GM18873 (cell line): Measurements from ENCODE around the gene ATXN10.
"Not testable (repeated sequence)": the region's sequence is repeated elsewhere in the genome, so short reads cannot be mapped to it uniquely, and the experiment has no call there.

Source experiments
- ATAC-seq: cut with Tn5 transposase; IDR thresholded peaks from one replicate; pipeline ENCODE4 v1.9.1; 2021; ENCODE audit warnings: mild to moderate bottlenecking, moderate library complexity, moderate number of reproducible peaks; ENCODE audit not compliant: unreplicated experiment, low FRiP score

ATXN10 gene

GRCh38 chr22:45676024-45676423 is 4.4 kb downstream of the ATXN10 start:
- ATAC-seq, result no peak

- no peak for ATAC-seq
Measured at GRCh38 chr22:45677063-45677462, 5.4 kb downstream of the ATXN10 start.

DNA sequence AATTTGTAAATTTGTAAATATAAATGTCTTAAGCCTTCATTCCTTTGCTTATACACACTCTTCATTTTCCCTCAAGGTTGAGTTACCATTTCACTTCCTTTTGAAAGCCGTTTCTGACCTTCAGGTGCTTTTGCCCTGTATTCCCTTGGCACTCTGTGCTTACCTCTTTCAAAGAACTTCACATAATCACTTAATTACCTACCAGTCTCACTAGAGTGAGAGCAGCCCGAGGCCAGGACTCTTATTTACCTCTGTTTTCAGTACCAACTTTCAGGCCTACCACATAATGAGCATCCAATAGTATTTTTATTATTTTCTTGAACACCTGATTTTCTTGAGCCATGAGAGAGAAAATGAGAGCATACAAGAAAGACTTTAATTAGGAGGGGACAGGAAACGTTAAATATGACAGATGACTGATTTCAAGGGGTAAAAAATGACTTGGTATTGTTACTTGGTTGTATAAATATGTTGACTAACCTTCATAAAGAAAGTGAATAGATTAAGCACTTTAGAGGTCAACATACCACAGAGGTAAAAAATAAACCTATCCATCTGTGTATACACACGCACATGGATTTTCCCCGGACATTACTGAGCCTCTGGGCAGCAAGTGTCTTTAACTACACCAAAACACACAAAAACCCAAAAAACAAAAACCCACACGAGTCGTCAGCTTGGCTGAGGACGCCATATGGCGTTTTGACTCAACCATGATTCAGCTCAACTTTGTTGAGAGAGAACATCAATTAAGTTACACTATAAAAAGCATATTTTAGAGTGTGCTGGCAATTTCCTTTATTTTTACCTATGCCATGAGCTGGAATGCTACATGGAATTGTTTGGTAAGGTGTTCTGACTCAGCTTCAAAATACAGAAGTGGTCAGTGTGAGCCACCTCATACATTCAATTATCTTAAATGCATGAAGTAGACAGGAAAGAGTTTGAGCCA is 7.6 kb downstream of the ATXN10 start:
- no peak for ATAC-seq

GRCh38 chr22:45680932-45681700 is 9.5 kb downstream of the ATXN10 start:
- ATAC-seq, result no peak

DNA sequence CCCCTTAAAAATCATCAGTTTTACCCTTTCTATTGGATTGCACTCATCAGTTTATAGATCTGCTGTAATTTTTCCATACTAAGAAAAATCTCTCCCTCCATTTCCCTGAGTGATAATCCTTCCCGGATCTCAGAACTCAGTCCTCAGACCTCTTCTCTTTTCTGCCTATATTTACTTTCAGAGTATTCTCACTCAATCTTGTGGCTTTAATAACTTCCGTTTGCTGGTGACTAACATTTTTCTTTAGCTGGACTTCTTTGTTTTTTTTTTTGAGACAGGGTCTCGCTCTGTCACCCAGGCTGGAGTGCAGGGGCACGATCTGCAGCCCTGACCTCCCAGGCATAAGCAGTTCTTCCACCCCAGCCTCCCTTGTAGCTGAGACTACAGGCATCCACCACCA is 10.4 kb downstream of the ATXN10 start:
- ATAC-seq, result no peak

DNA sequence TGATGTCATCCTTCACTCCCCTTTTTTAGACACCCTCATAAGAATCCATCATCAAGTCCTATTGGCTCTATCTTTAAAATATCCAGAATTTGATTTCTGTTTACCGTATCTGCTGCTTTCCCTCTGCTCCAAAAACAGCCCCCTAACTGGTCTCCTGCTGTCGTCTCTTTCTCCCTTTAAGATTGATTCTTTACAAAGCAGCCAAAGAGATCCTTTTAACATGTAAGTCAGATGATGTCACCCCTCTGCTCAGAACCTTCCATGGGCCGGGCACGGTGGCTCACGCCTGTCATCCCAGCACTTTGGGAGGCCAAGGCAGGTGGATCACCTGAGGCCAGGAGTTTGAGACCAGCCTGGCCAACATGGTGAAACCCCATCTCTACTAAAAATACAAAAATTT is 11.1 kb downstream of the ATXN10 start:
- not testable (repeated sequence) for ATAC-seq

DNA sequence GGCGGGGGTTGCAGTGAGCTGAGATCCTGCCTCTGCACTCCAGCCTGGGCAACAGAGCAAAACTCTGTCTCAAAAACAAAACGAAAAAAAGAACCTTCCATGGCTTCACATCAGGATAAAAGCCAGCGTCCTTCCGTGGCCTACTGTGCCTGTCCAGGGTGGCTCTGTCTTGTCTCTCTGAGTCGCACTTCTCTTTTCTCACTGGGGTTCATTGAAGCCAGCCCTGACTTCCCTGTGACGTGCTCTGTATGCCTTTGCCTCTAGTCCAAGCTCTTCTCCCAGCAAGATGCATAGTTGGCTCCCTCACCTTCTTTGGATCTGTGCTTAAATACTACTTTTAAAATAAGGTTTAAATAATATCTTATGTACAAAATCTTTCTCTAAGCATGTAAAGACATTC is 11.6 kb downstream of the ATXN10 start:
- ATAC-seq, result no peak

GRCh38 chr22:45683680-45684079 is 12.0 kb downstream of the ATXN10 start:
- no peak for ATAC-seq

- no peak for ATAC-seq
Measured at GRCh38 chr22:45684169-45684568, 12.5 kb downstream of the ATXN10 start.

DNA sequence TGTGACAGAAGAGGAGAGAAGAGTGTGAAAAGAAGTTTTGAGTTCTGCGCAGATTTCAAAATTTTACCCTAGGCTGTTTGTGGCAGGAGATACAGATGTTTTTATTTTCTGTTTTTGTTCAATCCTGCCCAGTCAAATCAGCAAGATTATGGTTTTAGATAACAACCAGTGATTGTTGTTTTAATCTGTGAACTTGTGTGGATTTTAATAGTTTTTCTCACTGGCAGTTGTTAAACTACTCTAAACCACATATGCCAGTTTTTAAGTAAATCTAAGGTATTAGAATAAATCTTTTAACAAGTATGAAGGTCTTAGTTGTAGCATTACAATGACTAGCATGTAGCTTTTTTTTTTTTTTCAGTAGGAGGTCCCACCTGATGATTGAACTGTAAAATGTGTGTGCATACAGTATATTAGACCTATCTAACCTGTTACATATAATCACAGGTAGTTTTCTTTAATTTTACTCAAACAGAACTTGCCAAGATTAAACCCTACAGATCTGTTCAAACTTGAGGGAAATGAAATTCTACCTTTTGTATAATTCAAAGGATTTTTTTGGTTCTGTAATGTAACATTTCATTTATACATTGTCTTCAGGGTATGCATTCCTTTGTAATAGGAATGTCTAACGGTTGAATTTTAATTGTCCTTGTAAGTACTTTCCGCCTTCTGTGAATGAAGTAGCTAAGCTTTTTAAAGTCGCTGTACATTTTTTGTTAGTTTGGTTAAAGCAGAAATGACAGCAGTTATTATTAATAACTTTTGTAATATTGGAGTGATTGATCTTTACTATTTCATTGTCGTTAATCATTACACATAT is 13.3 kb downstream of the ATXN10 start:
- ATAC-seq, result no peak

- no peak for ATAC-seq
Measured at GRCh38 chr22:45686004-45686403, 14.4 kb downstream of the ATXN10 start.

GRCh38 chr22:45686836-45687235 is 15.2 kb downstream of the ATXN10 start:
- no peak for ATAC-seq

DNA sequence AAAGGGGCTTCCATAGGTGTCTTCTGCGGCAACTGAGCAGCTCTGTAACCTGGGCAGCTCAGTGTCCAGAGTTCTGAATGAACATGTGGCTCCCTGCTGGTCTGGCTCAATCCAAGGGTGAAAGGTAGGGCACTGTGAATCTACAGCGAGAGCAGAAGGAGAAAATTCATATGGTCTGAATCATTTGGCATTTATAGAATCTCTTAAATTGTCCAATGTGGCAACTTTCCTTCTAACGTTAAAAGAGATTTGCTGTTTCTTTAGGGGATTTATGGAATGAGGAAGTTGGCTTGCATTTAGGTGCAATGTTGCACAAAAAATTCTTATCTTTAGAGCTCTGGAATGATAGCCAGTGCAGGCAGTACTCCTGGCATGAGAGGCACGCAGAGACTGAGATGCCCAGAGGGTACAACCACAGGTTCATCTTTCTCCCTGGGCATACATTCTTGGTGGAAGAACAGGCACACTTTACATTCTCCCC is 17.0 kb downstream of the ATXN10 start:
- no peak for ATAC-seq

DNA sequence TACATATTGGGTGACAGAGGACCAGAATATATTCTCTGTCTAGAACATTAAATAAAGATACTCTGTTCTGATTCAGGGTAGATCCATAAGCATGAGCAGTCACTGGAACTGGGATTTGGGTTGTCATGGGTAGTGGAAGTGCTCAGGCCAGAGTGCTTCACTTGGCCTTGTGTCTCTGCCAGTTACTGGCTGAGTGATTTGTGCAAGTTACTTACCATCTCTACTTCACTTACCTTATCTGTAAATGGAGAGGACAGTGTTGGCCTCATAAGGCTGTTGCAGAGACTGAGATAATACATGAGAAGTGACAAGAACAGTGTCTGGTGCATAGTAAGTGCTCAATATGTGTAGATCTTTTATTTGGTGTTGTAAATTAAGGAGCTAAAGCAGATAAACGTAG is 17.6 kb downstream of the ATXN10 start:
- ATAC-seq, result no peak

- no peak for ATAC-seq
Measured at GRCh38 chr22:45690008-45690407, 18.4 kb downstream of the ATXN10 start.

DNA sequence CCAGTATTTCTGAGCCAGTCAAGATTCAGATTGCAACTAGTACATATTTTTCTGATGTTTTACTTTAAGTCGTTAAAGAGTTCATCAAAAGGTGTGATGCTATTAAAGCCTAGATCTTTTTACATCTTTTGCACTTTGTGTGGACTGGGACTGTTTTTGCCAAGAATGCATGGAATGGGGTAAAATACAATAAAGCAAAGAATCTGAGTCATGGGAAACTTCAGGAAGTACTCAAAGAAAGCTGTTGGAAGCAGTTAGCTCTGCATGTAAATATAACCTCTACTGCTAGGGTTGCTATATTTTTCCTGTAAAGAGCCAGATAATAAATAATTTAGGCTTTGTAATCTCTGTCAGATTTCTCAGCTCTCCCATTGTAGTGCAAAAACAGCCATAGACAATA is 20.9 kb downstream of the ATXN10 start:
- ATAC-seq, result no peak

DNA sequence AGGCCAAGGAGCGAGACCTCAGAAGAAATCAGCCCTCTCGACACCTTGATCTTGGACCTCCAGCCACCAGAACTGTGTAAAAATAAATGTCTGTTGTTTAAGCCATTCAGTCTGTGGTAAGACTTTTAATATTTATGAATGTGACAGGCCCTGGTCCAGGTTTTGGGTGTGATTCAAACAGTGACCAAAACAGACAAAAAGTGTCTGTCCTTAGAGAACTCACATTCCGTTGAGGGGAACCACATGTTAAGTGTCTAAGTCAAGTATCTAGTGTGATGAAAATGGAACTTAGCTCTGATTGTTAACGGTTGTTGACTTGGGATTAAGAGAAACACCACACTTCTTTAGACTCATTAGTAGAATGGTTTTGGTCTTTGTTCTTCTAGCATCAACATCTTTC is 22.2 kb downstream of the ATXN10 start:
- ATAC-seq, result no peak

GRCh38 chr22:45696227-45696626 is 24.6 kb downstream of the ATXN10 start:
- ATAC-seq, result no peak

DNA sequence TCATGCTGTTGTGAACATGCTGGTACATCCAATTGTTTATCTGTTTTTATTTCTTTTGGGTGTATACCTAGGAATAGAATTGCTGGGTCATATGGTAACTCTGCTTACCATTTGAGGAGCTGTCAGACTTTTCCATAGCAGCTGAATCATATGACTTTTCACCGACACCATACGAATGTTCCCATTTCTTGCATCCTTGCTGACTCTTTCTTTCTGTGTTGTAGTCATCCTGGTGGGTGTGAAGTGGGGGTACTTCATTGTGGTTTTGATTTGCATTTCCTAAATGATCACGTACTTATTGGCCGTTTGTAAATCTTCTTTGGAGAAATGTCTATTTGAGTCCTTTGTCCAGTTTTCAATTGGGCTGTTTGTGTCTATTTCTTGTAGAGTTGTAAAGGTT is 26.5 kb downstream of the ATXN10 start:
- ATAC-seq, result no peak

- ATAC-seq, result no peak
Measured at GRCh38 chr22:45702981-45703380, 31.3 kb downstream of the ATXN10 start.

GRCh38 chr22:45703758-45704157 is 32.1 kb downstream of the ATXN10 start:
- ATAC-seq, result no peak
